HG03025 (cell line): ENCODE measurements around the gene CCR3.
"Not testable (repeated sequence)": the region's sequence is repeated elsewhere in the genome, so short reads cannot be mapped to it uniquely, and the experiment has no call there.

Source experiments
- ATAC-seq: cut with Tn5 transposase; IDR thresholded peaks from one replicate; pipeline ENCODE4 v1.9.1; 2021; ENCODE audit warnings: mild to moderate bottlenecking, moderate library complexity; ENCODE audit not compliant: unreplicated experiment, low FRiP score

Gene CCR3

DNA sequence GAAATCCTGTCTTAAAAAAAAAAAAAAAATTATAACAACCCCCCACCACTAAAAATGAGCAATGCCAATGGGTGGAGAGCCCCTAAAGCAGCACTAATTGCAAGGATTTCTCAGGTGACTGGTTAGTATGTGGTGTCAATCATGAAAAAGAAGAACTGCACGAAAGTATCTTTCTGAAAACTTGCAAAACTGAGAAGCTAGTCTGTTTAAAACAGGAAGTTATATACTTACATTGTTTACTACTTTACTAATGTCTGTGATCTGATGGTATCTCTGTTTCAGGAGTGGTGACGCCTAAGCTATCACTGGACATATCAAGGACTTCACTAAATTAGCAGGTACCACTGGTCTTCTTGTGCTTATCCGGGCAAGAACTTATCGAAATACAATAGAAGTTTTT is at the start of gene CCR3:
CCR3 (plus strand) TSS at position 341 of the 400 bp plus-strand sequence. CDS start 22,699 bp downstream, outside the sequence.
- no peak for ATAC-seq

DNA sequence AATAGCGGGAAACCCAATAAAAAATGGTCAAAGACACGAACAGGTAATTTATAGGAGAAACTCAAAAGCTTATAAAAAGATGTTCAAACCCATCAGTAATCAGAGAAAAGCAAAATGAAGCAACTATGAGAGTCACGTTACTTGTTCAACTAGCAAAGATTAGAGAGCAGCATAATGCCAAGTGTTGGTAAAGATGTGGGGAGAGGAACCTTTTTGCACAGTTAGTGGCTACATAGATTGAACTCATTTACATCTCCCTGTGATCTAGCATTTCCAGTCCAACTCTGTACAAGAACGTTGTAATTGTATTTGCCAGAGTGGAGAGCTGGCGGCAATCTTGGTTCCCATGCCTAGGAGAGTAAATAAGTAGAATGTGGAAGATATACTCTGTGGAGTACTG is 49.3 kb upstream of the CCR3 start:
- ATAC-seq = no peak

DNA sequence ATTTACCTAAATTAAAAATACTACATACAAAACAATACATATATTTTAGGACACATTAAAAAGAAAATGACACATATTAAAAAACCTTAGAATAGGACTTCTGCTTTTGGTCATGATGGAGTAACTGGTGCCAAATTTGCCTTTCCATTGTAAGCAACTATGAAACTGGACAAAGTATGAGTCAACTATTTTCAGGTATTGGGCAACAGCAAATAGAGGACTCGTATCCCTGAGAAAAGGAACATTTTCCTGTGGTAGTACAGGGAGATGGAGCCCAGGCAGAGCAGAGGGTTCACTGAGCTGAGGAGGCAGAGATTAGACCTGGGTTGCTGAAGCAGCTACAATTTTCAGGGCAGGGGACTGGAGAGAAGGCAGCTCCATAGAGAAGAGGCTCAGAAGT is 48.8 kb upstream of the CCR3 start:
- no peak for ATAC-seq

- ATAC-seq = no peak
Measured at GRCh38 chr3:46194868-46195553, 47.2 kb upstream of the CCR3 start.

- ATAC-seq = no peak
Measured at GRCh38 chr3:46196261-46196957, 45.9 kb upstream of the CCR3 start.

DNA sequence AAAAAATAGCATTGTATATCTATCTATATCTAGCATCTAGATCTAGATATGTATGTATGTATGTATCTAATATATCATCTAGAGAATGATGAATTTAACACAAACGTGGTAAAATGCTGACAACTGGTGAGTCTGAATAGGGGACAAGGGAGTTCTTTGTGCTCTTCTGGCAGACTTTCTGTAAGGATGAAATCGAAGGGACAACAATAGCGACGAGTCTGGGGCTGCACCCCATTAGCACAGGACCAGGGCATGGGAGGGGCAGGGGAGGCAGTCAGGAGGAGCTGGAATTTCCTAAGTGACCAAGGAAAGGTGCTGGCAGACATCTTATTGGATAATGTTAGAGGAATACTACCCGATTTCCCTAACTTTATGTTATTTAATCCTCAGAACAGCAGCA is 42.0 kb upstream of the CCR3 start:
- no peak for ATAC-seq

DNA sequence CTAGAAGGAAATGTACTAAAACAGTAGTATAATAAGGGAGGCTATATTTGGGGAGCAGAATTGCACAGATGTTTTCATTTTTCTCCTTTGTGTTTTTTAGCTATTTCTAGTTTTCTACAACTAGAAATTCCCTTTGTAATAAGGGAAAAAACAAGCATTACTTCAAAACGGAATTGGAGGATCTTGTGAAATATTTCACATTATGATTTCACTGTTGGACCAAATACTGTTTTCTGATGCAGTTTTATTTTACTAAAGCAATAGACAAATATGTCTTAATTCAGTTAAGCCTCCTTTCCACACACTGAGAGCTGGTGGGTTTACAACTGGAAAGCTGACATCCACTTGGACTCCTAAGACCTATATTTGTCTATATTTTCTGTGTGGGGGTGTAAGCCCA is 41.5 kb upstream of the CCR3 start:
- ATAC-seq = no peak

DNA sequence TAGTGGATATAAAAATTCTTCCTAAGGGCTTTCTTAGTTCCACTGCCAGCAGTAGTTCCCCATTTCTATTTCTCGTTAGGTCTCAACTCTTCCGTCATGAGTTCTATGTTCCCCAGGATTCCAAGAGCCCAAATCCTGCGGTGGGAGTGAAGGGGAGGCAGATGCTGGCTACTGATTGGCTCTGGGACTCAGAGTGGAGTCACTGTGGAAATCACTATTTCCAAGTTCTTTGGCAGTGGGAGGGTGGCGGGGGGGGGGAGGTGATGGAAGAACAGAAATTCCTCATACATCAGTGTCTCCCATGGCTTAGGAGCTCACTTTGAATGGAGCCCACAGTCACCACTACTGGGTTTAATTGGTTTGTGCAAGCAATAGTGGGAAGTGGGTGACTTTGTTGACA is 39.7 kb upstream of the CCR3 start:
- no peak for ATAC-seq

- no peak for ATAC-seq
Measured at GRCh38 chr3:46203681-46204080, 38.6 kb upstream of the CCR3 start.

DNA sequence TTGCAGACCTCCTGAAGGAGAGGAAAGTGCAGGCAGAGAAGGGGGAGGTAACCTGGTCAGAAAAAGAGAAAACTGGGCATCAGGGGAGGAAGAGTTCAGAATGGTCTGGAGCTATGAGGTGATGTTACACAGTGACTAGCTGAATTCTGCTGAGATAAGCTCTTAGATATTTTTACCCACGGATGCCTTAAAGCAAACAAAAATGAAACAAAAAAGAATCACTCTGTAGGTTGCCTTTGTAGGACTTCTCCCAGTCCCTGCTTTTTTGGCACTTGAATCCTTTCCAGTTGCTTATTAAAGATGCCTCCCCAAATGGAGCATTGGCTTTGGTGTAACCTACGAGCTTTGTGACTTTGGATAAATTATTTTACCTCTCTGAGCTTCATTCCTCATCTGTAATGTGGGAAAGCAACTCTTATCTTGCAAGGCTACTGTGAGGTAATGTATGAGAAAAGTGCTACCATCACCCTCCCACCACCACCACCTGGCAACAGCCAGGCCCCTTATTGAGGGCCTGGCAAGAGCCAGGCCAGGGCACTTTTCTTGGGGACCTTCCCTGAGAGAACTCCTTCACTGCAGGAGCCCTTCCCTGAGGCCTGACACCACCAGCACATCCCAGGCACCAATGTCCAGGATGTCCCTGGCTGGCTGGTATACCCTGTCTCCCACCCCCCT is 36.8 kb upstream of the CCR3 start:
- no peak for ATAC-seq

- no peak for ATAC-seq
Measured at GRCh38 chr3:46206282-46207015, 35.8 kb upstream of the CCR3 start.

DNA sequence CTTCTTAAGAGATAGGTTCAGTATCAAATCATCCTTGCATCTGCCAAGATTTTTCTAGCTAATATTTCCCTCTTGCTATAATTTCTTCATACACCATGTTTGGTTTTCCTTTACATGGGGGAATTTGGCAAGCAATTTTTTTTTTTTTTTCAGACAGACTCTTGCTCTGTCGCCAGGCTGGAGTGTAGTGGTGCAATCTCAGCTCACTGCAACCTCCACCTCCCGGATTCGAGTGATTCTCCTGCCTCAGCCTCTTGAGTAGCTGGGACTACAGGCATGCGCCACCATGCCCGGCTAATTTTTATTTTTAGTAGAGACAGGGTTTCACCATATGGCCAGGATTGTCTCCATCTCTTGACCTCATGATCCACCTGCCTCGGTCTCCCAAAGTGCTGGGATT is 34.7 kb upstream of the CCR3 start:
- not testable (repeated sequence) for ATAC-seq

DNA sequence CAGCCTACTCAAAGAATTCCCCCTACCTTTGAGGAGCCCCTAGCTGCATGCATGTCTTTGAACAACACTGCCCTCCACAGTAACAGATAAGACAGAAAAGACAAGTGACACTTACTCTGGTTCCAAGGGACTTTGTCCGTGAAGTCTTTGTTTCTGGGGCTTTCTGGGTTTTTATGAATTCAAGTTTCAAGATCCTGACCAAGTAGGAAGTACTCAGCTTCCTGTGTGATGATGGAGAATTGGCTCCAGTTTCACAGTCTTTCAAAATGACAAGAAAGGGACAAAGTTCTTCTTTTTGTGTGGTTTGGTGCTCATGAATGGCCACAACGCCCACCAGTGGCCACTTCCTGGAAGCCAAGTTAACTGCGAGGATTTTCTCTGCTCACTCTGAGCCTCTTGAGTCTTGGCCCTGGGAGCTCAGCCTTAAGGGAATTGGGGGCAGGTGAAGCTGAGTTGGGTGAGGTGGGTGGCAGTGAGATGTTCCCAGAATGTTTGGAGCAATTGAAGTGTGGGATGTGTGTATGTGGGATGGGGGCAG is 34.0 kb upstream of the CCR3 start, which contains the start of gene CCR1:
CCR1 (minus strand) TSS at position 147 of the 538 bp plus-strand sequence. CDS start 4,000 bp downstream, outside the sequence.
- no peak for ATAC-seq

GRCh38 chr3:46209053-46209452 is 33.2 kb upstream of the CCR3 start:
- ATAC-seq = no peak

GRCh38 chr3:46209746-46210470 is 32.4 kb upstream of the CCR3 start:
- ATAC-seq = no peak

DNA sequence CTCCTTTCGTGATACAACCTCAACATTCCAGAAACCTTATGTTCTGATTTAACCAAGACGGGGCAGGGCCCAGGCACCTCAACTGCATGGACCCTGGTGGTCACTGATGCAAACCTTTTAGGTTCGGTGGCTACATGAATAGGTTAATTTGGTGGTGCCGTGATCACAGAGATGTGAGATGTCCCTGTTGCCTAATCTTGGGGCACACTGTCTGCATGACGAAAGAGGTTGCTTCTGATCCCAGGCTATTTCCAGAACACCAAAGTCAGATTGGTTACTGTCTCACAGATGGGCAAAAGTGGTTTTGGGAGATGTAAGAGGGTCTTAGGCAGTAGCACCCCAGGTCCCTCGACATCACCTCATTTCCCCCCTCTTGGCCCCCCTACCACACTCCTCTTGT is 30.2 kb upstream of the CCR3 start:
- ATAC-seq = no peak

- no peak for ATAC-seq
Measured at GRCh38 chr3:46213201-46213600, 29.1 kb upstream of the CCR3 start.

DNA sequence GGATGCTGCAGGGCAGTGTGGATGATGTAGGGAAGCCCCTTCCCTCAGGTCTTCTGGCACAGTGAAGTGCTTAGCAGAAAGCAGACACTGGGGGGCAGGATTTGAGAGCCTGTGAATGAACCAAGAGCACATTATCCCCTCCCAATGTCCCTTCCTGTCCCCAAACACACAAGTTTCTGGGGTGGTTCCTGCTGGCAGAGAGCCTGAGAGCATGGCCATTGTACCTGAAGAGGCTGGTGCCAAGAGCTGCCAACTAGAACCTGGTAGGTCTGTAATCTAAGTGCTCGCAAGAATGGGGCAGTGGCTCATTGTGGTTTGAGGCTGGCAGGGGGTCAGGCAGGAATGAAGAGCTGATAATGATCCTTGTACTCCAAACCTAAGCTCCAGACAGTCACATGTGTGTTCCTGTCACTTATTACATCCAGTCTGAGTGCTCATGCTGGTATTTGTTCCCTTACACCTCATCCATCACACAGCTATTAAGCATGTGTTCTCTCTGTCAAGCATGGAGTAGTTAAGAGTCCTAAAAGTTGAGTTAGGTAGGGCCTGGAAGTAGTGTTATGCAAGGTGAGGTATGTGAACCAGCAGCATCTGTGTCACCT is 27.4 kb upstream of the CCR3 start:
- ATAC-seq = no peak

DNA sequence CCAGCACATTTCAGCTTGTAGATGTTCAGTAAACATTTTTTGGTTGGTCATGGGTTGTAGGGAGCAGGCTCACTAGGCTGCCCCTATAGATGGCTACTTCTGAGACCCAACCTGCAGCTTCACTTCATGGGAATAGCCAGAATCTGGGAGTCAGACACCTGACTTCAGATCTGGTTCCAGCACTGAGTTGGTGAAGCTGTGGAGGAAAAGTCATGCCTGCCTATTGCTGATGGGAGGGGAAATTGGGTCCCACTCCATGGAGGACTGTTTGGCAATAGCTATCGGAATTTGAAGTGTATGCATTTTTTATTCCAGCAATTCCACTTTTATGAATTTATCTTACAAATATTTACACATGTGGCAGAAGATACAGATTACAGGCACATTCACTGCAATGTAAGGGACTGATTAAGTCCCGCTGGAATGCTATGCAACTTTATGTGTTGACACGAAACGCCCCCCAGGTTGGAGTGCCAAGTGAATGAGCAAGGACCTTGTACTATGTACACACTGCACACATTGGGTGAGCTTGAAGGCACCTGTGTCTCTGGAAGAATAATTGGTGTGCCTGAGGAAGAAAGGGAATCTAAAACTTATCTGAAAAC is 26.3 kb upstream of the CCR3 start:
- ATAC-seq = no peak
